GM23338 (cell line): ENCODE measurements around the gene HRC.

ENCODE experiments used
- EZH2 ChIP-seq: fragments of 200-600 bp; sonication (generic); IDR thresholded peaks from one replicate; pipeline ENCODE4 v1.8.0; 2017; ENCODE audit warnings: antibody characterized with exemption, mild to moderate bottlenecking, low read depth; ENCODE audit not compliant: unreplicated experiment
- EZH2phosphoT487 ChIP-seq: fragments of 200-600 bp; sonication (generic); IDR thresholded peaks from one replicate; pipeline ENCODE4 v1.8.1; 2018; ENCODE audit warnings: antibody characterized with exemption; ENCODE audit not compliant: unreplicated experiment
- NANOG ChIP-seq: IDR thresholded peaks from 2 replicates; pipeline ENCODE4 v1.6.1; 2016; ENCODE audit warnings: antibody characterized with exemption, borderline replicate concordance
- POLR2AphosphoS5 ChIP-seq: IDR thresholded peaks from 2 replicates; pipeline ENCODE4 v1.6.1; 2016; ENCODE audit warnings: antibody characterized with exemption, low read depth
- STAT1 ChIP-seq: IDR thresholded peaks from one replicate; pipeline ENCODE4 v1.6.1; 2016; ENCODE audit warnings: antibody characterized with exemption; ENCODE audit not compliant: unreplicated experiment
- ZNF114 ChIP-seq: fragments of 250-450 bp; sonication (Bioruptor Pico); IDR thresholded peaks from 2 replicates; pipeline ENCODE4 v1.5.0; 2020; ENCODE audit warnings: mild to moderate bottlenecking, moderate library complexity
- ZNF331 ChIP-seq: fragments of 250-450 bp; sonication (Bioruptor Pico); IDR thresholded peaks from 2 replicates; pipeline ENCODE4 v1.5.0; 2020; ENCODE audit warnings: low read depth, mild to moderate bottlenecking, moderate library complexity
- TF ChIP-seq, protein P1 (sequence below), 2 experiments: fragments of 200-600 bp in 1 of 2; sonication (generic) in 1 of 2; conservative IDR thresholded peaks; 2 replicates each; pipeline versions ENCODE4 v1.5.1 to v1.6.1; 2016 to 2017; ENCODE audit warnings: antibody characterized with exemption in 2 of 2, low read depth in 2 of 2, mild to moderate bottlenecking in 2 of 2, moderate library complexity in 1 of 2
- TF ChIP-seq, protein P2 (sequence below): fragments of 250-450 bp; sonication (Bioruptor Pico); IDR thresholded peaks from 2 replicates; pipeline ENCODE4 v1.5.0; 2020; ENCODE audit warnings: mild to moderate bottlenecking, moderate library complexity
- TF ChIP-seq, protein P3 (sequence below): IDR thresholded peaks from 2 replicates; pipeline ENCODE4 v1.6.1; 2016; ENCODE audit warnings: antibody characterized with exemption
- TF ChIP-seq, protein P4 (sequence below): IDR thresholded peaks from one replicate; pipeline ENCODE4 v1.6.1; 2018; ENCODE audit warnings: antibody characterized with exemption; ENCODE audit not compliant: unreplicated experiment

- TF ChIP-seq EZH2 (no peak), POLR2AphosphoS5 (no peak; the same call in 1 of the 2 replicates), EZH2phosphoT487 (no peak), ZNF114 (CRISPR knock-in tag) (no peak), NANOG (no peak), ZNF331 (CRISPR knock-in tag) (no peak), STAT1 (no peak)
- TF ChIP-seq, protein P1, sequence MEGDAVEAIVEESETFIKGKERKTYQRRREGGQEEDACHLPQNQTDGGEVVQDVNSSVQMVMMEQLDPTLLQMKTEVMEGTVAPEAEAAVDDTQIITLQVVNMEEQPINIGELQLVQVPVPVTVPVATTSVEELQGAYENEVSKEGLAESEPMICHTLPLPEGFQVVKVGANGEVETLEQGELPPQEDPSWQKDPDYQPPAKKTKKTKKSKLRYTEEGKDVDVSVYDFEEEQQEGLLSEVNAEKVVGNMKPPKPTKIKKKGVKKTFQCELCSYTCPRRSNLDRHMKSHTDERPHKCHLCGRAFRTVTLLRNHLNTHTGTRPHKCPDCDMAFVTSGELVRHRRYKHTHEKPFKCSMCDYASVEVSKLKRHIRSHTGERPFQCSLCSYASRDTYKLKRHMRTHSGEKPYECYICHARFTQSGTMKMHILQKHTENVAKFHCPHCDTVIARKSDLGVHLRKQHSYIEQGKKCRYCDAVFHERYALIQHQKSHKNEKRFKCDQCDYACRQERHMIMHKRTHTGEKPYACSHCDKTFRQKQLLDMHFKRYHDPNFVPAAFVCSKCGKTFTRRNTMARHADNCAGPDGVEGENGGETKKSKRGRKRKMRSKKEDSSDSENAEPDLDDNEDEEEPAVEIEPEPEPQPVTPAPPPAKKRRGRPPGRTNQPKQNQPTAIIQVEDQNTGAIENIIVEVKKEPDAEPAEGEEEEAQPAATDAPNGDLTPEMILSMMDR (conservative IDR thresholded peaks at IDR 0.05; ENCODE audit: low read depth in 2 of 2), result peak; percentile 36 to 39; a peak in 3 of 4 replicates
- TF ChIP-seq, protein P2, sequence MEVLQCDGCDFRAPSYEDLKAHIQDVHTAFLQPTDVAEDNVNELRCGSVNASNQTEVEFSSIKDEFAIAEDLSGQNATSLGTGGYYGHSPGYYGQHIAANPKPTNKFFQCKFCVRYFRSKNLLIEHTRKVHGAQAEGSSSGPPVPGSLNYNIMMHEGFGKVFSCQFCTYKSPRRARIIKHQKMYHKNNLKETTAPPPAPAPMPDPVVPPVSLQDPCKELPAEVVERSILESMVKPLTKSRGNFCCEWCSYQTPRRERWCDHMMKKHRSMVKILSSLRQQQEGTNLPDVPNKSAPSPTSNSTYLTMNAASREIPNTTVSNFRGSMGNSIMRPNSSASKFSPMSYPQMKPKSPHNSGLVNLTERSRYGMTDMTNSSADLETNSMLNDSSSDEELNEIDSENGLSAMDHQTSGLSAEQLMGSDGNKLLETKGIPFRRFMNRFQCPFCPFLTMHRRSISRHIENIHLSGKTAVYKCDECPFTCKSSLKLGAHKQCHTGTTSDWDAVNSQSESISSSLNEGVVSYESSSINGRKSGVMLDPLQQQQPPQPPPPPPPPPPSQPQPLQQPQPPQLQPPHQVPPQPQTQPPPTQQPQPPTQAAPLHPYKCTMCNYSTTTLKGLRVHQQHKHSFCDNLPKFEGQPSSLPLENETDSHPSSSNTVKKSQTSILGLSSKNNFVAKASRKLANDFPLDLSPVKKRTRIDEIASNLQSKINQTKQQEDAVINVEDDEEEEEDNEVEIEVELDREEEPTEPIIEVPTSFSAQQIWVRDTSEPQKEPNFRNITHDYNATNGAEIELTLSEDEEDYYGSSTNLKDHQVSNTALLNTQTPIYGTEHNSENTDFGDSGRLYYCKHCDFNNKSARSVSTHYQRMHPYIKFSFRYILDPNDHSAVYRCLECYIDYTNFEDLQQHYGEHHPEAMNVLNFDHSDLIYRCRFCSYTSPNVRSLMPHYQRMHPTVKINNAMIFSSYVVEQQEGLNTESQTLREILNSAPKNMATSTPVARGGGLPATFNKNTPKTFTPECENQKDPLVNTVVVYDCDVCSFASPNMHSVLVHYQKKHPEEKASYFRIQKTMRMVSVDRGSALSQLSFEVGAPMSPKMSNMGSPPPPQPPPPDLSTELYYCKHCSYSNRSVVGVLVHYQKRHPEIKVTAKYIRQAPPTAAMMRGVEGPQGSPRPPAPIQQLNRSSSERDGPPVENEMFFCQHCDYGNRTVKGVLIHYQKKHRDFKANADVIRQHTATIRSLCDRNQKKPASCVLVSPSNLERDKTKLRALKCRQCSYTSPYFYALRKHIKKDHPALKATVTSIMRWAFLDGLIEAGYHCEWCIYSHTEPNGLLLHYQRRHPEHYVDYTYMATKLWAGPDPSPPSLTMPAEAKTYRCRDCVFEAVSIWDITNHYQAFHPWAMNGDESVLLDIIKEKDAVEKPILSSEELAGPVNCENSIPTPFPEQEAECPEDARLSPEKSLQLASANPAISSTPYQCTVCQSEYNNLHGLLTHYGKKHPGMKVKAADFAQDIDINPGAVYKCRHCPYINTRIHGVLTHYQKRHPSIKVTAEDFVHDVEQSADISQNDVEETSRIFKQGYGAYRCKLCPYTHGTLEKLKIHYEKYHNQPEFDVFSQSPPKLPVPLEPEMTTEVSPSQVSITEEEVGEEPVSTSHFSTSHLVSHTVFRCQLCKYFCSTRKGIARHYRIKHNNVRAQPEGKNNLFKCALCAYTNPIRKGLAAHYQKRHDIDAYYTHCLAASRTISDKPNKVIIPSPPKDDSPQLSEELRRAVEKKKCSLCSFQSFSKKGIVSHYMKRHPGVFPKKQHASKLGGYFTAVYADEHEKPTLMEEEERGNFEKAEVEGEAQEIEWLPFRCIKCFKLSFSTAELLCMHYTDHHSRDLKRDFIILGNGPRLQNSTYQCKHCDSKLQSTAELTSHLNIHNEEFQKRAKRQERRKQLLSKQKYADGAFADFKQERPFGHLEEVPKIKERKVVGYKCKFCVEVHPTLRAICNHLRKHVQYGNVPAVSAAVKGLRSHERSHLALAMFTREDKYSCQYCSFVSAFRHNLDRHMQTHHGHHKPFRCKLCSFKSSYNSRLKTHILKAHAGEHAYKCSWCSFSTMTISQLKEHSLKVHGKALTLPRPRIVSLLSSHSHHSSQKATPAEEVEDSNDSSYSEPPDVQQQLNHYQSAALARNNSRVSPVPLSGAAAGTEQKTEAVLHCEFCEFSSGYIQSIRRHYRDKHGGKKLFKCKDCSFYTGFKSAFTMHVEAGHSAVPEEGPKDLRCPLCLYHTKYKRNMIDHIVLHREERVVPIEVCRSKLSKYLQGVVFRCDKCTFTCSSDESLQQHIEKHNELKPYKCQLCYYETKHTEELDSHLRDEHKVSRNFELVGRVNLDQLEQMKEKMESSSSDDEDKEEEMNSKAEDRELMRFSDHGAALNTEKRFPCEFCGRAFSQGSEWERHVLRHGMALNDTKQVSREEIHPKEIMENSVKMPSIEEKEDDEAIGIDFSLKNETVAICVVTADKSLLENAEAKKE (CRISPR knock-in tag), result no peak
- TF ChIP-seq, protein P3, sequence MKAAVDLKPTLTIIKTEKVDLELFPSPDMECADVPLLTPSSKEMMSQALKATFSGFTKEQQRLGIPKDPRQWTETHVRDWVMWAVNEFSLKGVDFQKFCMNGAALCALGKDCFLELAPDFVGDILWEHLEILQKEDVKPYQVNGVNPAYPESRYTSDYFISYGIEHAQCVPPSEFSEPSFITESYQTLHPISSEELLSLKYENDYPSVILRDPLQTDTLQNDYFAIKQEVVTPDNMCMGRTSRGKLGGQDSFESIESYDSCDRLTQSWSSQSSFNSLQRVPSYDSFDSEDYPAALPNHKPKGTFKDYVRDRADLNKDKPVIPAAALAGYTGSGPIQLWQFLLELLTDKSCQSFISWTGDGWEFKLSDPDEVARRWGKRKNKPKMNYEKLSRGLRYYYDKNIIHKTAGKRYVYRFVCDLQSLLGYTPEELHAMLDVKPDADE, result no peak
- TF ChIP-seq, protein P4, sequence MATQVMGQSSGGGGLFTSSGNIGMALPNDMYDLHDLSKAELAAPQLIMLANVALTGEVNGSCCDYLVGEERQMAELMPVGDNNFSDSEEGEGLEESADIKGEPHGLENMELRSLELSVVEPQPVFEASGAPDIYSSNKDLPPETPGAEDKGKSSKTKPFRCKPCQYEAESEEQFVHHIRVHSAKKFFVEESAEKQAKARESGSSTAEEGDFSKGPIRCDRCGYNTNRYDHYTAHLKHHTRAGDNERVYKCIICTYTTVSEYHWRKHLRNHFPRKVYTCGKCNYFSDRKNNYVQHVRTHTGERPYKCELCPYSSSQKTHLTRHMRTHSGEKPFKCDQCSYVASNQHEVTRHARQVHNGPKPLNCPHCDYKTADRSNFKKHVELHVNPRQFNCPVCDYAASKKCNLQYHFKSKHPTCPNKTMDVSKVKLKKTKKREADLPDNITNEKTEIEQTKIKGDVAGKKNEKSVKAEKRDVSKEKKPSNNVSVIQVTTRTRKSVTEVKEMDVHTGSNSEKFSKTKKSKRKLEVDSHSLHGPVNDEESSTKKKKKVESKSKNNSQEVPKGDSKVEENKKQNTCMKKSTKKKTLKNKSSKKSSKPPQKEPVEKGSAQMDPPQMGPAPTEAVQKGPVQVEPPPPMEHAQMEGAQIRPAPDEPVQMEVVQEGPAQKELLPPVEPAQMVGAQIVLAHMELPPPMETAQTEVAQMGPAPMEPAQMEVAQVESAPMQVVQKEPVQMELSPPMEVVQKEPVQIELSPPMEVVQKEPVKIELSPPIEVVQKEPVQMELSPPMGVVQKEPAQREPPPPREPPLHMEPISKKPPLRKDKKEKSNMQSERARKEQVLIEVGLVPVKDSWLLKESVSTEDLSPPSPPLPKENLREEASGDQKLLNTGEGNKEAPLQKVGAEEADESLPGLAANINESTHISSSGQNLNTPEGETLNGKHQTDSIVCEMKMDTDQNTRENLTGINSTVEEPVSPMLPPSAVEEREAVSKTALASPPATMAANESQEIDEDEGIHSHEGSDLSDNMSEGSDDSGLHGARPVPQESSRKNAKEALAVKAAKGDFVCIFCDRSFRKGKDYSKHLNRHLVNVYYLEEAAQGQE, result no peak
Measured at GRCh38 chr19:49113762-49114629, 41.2 kb downstream of the HRC start, which contains the start of gene LIN7B.
